HL-60 (cell line): ENCODE measurements around the gene KATNAL2.

Experiments used
- GABPA ChIP-seq: IDR thresholded peaks from 2 replicates; pipeline ENCODE4 v1.6.1; 2012; ENCODE audit warnings: low read depth
- TF ChIP-seq, protein P1 (sequence below): IDR thresholded peaks from one replicate; pipeline ENCODE4 v1.5.1; 2011; ENCODE audit warnings: low read length, control low read depth, inconsistent platforms; ENCODE audit not compliant: insufficient read depth
- TF ChIP-seq, protein P2 (sequence below): IDR thresholded peaks from 2 replicates; pipeline ENCODE4 v1.6.1; 2012; ENCODE audit warnings: low read depth; ENCODE audit not compliant: insufficient replicate concordance

DNA sequence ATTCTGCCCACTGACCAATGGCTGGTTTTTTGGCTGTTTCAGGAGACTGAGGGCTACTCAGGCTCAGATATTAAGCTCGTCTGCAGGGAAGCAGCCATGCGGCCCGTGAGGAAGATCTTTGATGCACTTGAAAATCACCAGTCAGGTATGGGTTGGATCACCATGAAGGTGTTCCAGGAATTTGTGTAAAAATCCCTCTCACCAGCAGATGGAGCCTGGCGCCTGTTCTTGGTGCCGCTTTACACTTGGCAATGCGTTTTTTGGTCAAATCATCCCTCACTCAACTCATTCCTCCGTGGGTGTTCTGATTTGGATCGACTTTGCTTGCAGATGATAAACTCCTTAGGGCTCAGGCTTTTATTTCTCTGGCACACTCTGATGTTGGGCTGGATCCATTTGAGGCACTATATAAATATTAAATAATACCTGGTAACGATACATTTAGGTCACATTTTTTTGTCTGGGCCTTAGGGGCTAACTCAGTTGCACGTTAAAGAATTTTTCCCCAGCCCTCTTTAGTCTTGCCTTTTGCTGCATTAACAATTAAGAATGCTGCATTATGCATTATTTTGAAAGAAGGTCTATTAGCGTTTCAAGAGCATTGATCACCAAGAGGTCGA is 182.9 kb downstream of the KATNAL2 start:
- no peak for TF ChIP-seq GABPA
- TF ChIP-seq, protein P1, sequence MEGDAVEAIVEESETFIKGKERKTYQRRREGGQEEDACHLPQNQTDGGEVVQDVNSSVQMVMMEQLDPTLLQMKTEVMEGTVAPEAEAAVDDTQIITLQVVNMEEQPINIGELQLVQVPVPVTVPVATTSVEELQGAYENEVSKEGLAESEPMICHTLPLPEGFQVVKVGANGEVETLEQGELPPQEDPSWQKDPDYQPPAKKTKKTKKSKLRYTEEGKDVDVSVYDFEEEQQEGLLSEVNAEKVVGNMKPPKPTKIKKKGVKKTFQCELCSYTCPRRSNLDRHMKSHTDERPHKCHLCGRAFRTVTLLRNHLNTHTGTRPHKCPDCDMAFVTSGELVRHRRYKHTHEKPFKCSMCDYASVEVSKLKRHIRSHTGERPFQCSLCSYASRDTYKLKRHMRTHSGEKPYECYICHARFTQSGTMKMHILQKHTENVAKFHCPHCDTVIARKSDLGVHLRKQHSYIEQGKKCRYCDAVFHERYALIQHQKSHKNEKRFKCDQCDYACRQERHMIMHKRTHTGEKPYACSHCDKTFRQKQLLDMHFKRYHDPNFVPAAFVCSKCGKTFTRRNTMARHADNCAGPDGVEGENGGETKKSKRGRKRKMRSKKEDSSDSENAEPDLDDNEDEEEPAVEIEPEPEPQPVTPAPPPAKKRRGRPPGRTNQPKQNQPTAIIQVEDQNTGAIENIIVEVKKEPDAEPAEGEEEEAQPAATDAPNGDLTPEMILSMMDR = peak; percentile 82
- TF ChIP-seq, protein P2, sequence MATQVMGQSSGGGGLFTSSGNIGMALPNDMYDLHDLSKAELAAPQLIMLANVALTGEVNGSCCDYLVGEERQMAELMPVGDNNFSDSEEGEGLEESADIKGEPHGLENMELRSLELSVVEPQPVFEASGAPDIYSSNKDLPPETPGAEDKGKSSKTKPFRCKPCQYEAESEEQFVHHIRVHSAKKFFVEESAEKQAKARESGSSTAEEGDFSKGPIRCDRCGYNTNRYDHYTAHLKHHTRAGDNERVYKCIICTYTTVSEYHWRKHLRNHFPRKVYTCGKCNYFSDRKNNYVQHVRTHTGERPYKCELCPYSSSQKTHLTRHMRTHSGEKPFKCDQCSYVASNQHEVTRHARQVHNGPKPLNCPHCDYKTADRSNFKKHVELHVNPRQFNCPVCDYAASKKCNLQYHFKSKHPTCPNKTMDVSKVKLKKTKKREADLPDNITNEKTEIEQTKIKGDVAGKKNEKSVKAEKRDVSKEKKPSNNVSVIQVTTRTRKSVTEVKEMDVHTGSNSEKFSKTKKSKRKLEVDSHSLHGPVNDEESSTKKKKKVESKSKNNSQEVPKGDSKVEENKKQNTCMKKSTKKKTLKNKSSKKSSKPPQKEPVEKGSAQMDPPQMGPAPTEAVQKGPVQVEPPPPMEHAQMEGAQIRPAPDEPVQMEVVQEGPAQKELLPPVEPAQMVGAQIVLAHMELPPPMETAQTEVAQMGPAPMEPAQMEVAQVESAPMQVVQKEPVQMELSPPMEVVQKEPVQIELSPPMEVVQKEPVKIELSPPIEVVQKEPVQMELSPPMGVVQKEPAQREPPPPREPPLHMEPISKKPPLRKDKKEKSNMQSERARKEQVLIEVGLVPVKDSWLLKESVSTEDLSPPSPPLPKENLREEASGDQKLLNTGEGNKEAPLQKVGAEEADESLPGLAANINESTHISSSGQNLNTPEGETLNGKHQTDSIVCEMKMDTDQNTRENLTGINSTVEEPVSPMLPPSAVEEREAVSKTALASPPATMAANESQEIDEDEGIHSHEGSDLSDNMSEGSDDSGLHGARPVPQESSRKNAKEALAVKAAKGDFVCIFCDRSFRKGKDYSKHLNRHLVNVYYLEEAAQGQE = no peak
